A172 (cell line): ENCODE data around the gene TTC28. TPM values are rescaled to one million over a fixed set of nuclear protein-coding genes. Genes with fewer than 3 reads are reported as not detected.

Experiments used
- DNase-seq: peaks from one replicate; pipeline ENCODE4 v3.0.0-alpha.2; 2015; ENCODE audit warnings: low spot score
- total RNA-seq: library from RNA; depleted of rRNA; stranded (reverse); fragments of >200 nt; shearing (Covaris generic); gene quantifications from 2 replicates; pipeline ENCODE4 v1.2.3, GENCODE V29; 2014

The TTC28 gene
- total RNA-seq, 1 experiment from 2014 or later = 0.45 TPM

- no peak for DNase-seq
These were observed 671.0 kb downstream of the TTC28 start for GRCh38 chr22:28008649-28009048.

GRCh38 chr22:28008056-28008455 is 671.6 kb downstream of the TTC28 start:
- DNase-seq = no peak

- no peak for DNase-seq
These were observed 673.4 kb downstream of the TTC28 start for GRCh38 chr22:28006271-28006670.

GRCh38 chr22:28005513-28005912 is 674.1 kb downstream of the TTC28 start:
- DNase-seq = no peak

- DNase-seq = no peak
These were observed 675.6 kb downstream of the TTC28 start for GRCh38 chr22:28004021-28004420.

- no peak for DNase-seq
These were observed 676.6 kb downstream of the TTC28 start for GRCh38 chr22:28002863-28003565.

- DNase-seq = no peak
These were observed 677.4 kb downstream of the TTC28 start for GRCh38 chr22:28002181-28002700.

GRCh38 chr22:28001171-28001835 is 678.3 kb downstream of the TTC28 start:
- DNase-seq = no peak

GRCh38 chr22:28000361-28000760 is 679.3 kb downstream of the TTC28 start:
- no peak for DNase-seq

- no peak for DNase-seq
These were observed 679.8 kb downstream of the TTC28 start for GRCh38 chr22:27999876-28000275.

- no peak for DNase-seq
These were observed 680.9 kb downstream of the TTC28 start for GRCh38 chr22:27998511-27999410.

GRCh38 chr22:27997538-27997937 is 682.1 kb downstream of the TTC28 start:
- DNase-seq = no peak

- DNase-seq = no peak
These were observed 682.7 kb downstream of the TTC28 start for GRCh38 chr22:27996981-27997380.

- DNase-seq = no peak
These were observed 683.1 kb downstream of the TTC28 start for GRCh38 chr22:27996529-27996925.

GRCh38 chr22:27995801-27996528 is 683.7 kb downstream of the TTC28 start:
- no peak for DNase-seq

GRCh38 chr22:27994481-27995331 is 684.9 kb downstream of the TTC28 start:
- DNase-seq = no peak

GRCh38 chr22:27993774-27994350 is 685.8 kb downstream of the TTC28 start:
- no peak for DNase-seq

GRCh38 chr22:27993201-27993635 is 686.4 kb downstream of the TTC28 start:
- DNase-seq = no peak

GRCh38 chr22:27992294-27993165 is 687.1 kb downstream of the TTC28 start:
- DNase-seq = no peak
